ENCODE measurements around the gene NCAPH2. TPM values are rescaled to one million over a fixed set of nuclear protein-coding genes. Genes with fewer than 3 reads are reported as not detected.

Gene NCAPH2
- total RNA-seq, 2 donors from 2014 or later: 27.4 to 71.5 TPM

DNA sequence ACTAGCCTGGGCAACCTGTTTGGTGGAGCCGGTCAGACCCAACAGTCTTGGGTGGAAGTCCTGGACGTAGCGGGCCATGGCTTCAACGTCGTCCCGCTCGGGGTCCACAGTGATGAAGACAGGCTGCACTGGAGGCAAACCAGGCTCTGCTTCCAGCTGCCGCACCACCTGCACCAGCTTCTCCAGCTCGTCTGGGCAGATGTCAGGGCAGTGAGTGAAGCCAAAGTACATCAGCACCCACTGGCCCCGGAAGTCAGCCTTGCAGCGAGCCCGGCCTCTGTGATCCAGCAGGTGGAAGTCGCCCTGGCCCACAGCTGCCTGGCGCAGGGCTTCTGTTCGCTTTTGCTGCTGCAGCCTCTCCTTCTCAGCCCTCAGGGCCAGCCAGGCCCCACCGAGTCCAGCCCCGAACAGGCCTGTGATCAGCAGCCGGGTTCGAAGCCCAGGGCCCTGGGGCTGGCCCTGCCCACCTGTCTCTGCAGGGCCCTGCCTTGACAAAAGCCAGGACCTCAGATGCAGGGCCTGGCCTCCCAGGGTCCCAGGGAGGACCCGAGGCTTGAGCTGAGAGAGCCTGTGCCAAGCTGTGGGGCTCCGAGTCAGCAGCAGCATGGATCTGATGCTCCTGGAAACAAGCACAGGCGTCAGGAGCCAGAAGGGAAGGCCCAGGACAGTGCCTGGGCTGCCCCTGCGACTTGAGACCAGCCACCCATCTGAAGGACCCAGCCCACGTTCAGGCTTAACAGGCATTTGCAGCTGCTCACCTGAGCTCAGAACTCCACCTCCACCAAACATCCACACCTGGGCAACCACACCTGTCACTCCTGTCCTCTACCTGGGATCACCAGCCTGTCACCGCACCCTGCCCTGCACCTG is 16.0 kb downstream of the NCAPH2 start:
- DNase-seq: peak; percentile 67
- peak overlapping the region; percentile 85 for H3K4me3 ChIP-seq
- H3K27ac ChIP-seq: peak overlapping the region; percentile 100
- peaks cover 10% of the 10 kb centered on the region for H3K36me3 ChIP-seq
- TF ChIP-seq, protein P1, sequence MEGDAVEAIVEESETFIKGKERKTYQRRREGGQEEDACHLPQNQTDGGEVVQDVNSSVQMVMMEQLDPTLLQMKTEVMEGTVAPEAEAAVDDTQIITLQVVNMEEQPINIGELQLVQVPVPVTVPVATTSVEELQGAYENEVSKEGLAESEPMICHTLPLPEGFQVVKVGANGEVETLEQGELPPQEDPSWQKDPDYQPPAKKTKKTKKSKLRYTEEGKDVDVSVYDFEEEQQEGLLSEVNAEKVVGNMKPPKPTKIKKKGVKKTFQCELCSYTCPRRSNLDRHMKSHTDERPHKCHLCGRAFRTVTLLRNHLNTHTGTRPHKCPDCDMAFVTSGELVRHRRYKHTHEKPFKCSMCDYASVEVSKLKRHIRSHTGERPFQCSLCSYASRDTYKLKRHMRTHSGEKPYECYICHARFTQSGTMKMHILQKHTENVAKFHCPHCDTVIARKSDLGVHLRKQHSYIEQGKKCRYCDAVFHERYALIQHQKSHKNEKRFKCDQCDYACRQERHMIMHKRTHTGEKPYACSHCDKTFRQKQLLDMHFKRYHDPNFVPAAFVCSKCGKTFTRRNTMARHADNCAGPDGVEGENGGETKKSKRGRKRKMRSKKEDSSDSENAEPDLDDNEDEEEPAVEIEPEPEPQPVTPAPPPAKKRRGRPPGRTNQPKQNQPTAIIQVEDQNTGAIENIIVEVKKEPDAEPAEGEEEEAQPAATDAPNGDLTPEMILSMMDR (IDR thresholded peaks at IDR 0.05): no peak
- intact Hi-C loops (cut with DNase I): loop anchor here (5.0 kb wide), 1 partner anchor 38 kb away; the partner anchor contains the start of gene SYCE3
- no peaks in the 10 kb centered on the region for H3K9me3 ChIP-seq
- no peaks in the 10 kb centered on the region for H3K27me3 ChIP-seq
- peaks cover 12% of the 10 kb centered on the region for H3K4me1 ChIP-seq
- peak overlapping the region; percentile 86 for H3K9ac ChIP-seq (ENCODE audit: low read depth in 2 of 2, low read length in 2 of 2)

DNA sequence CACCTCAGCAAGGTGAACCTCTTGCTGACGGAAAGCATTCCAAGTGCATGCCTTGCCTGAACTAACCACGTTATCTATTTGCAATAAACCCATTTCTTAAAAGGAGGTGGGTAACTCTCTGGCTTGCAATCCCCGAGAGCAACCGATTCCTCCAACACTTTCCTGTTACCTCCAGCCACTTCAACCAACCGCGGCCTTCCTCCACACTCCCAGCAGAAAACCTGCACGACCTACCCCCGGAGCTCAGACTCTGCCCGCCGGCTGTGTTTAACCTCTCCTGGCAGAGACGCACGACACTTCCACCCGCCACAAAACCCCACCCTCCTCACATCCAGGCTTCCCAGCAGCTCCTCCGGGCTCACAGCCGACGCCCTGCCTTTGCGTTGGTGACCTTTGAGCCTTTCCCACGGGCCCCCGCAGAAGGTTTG is 16.7 kb downstream of the NCAPH2 start:
- TF ChIP-seq, protein P1 (IDR thresholded peaks at IDR 0.05): no peak
- Histone ChIP-seq H3K9me3 (no peaks in the 10 kb centered on the region), H3K4me1 (peaks cover 16% of the 10 kb centered on the region), H3K9ac (ENCODE audit: low read depth in 2 of 2, low read length in 2 of 2) (peak overlapping the region; percentile 86), H3K36me3 (peaks cover 10% of the 10 kb centered on the region), H3K4me3 (peak overlapping the region; percentile 85), H3K27me3 (no peaks in the 10 kb centered on the region), H3K27ac (peak overlapping the region; percentile 100)
- intact Hi-C loops (cut with DNase I): loop anchor here (5.0 kb wide), 1 partner anchor 38 kb away; the partner anchor contains the start of gene SYCE3
- peak; percentile 83 for DNase-seq

DNA sequence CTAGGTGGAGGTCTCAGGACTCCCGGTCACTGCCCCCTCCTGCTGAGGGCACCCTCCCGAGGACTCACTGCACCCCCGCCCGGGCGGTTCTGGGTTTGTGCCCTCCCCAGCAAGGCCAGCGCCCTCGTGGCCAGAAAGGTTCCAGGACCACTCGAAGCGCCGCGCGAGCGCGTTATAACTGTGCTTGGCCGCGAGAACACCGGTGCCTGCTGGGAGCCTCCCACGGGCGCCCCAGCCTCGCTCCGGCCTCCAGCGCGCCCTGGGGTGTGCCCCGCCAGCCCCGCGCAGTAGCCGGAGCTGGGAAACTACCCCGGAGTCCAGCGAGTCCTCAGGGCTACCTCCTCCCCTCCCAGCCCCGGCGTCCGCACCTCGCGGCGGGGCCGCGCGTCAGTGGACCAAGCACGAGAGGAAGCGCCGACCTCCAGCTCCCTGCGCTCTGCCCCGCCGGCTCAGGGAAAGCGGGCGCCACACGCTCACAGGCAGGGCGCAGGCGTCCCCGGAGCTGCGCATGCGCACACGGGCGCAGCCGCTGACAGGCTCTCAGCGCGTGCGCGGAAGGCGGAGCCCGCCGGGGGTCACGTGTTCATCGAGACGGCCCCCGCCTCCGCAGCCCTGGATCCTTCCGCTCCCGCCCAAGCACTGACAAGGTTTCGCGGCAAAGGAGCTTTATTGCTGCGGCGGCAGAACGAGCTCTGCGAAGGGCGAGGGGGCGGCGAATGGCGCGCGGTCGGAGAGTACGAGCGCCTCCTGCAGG is 17.3 kb downstream of the NCAPH2 start, which contains the start of gene SCO2:
SCO2 (minus strand) TSS at position 495 of the 754 bp plus-strand sequence. CDS start 1,187 bp downstream, outside the sequence.
- Histone ChIP-seq H3K27ac (peak within 1 kb of the TSS; percentile 100), H3K4me1 (peaks cover 16% of the 10 kb centered on the region), H3K4me3 (peak within 1 kb of the TSS; percentile 85), H3K36me3 (peaks cover 10% of the 10 kb centered on the region), H3K9ac (ENCODE audit: low read depth in 2 of 2, low read length in 2 of 2) (peak within 1 kb of the TSS; percentile 86), H3K9me3 (no peaks in the 10 kb centered on the region), H3K27me3 (no peaks in the 10 kb centered on the region)
- intact Hi-C loops (cut with DNase I): no loop called here
- DNase-seq: peak; percentile 97
- TF ChIP-seq, protein P1 (IDR thresholded peaks at IDR 0.05): peak; percentile 34

DNA sequence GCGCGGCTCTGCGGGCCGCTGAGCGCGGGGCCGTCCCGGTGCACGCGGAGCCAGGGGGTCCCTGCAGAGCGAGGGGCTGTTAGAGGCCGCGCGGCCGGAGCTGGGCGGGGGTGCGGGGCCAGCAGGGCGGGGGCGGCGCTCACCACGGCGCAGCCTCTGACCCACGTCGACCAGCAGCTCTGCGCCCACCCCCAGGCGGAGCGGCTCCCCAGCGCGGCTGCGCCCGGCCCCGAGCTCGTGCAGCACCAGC is 17.8 kb downstream of the NCAPH2 start:
- DNase-seq: no peak
- peak overlapping the region; percentile 85 for H3K4me3 ChIP-seq
- H3K36me3 ChIP-seq: peaks cover 10% of the 10 kb centered on the region
- H3K9ac ChIP-seq (ENCODE audit: low read depth in 2 of 2, low read length in 2 of 2): peak overlapping the region; percentile 86
- no peaks in the 10 kb centered on the region for H3K27me3 ChIP-seq
- intact Hi-C loops (cut with DNase I): no loop called here
- TF ChIP-seq, protein P1 (IDR thresholded peaks at IDR 0.05): no peak
- H3K27ac ChIP-seq: peak overlapping the region; percentile 100
- H3K9me3 ChIP-seq: no peaks in the 10 kb centered on the region
- H3K4me1 ChIP-seq: peaks cover 16% of the 10 kb centered on the region

DNA sequence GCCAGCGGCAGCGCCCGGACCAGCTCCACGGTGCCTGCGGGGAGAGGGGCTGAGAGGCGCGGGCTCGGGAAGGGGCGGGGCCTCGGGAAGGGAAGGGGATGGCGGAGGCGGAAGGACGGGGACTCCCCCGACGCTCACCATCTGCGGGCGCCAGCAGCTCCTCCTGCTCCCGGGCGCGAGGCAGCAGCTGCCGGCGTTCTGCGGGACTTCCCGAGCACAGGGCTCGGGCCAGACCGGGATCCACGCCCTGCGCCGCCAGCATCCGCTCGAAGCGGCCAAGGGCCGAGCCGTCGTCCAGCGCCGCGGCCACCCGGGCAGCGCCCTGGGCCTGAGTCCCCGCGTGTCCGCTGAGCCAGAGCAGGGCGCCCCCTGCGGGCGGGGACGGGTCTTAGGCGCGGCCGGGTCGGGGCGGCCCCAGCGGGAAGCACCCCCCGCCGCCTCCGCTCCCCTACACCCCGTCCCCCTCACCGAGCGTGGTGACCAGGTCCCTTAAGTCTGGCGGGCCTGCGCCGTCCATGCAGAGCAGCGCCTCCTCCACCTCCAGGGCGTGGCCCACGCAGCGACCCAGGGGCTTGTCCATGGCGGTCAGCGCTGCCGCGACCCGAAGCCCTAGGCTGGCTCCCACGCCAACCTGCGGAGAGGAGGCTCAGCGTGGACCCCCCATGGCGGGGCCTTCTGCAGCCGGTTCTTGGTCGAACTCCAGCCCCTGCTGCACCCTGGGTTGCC is 18.2 kb downstream of the NCAPH2 start:
- Histone ChIP-seq H3K36me3 (peaks cover 10% of the 10 kb centered on the region), H3K27ac (peak overlapping the region; percentile 100), H3K4me1 (peaks cover 16% of the 10 kb centered on the region), H3K9ac (ENCODE audit: low read depth in 2 of 2, low read length in 2 of 2) (peak overlapping the region; percentile 86), H3K9me3 (no peaks in the 10 kb centered on the region), H3K4me3 (peak overlapping the region; percentile 85), H3K27me3 (no peaks in the 10 kb centered on the region)
- intact Hi-C loops (cut with DNase I): no loop called here
- TF ChIP-seq, protein P1 (IDR thresholded peaks at IDR 0.05): peak; percentile 44
- DNase-seq: peak; percentile 86

All from colonic mucosa (tissue), 4 donors.